AG10803 (cell line): ENCODE results near the gene FSTL1.
A peak's percentile ranks its signal among the peaks of the same experiment; 100 is the strongest.

Experiments
- DNase-seq: peaks from one replicate; pipeline ENCODE4 v3.0.0; 2010; ENCODE audit warnings: low read depth
- H3K4me3 ChIP-seq: 2 replicates; pipeline ENCODE4 v1.5.1; 2011; ENCODE audit warnings: mild to moderate bottlenecking, low read length, control low read depth
- TF ChIP-seq, protein P1 (sequence below): conservative IDR thresholded peaks from 2 replicates; pipeline ENCODE4 v1.5.1; 2011; ENCODE audit warnings: mild to moderate bottlenecking, low read length, control low read depth, inconsistent platforms

Gene FSTL1

DNA sequence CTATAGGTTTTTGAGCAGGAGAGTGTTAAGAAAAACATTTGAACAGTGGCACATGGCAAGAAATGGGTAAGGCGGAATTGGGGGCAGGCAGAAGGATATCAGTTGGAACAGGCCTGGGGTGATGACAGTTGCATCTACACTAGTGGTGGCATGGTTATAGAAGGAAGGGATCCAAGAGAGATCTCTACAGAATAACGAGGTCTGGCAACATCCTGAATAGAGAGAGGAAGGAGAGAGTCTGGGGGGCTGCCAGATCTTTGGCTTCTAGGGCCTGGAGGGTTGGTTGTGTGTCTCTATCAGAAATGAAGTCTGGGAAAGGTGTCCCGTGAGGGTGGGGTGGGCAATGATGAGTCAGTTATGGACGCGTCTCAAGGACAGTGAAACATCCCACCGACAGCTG is 26.3 kb downstream of the FSTL1 start:
- DNase-seq: no peak
- H3K4me3 ChIP-seq: no peak overlapping the region
- TF ChIP-seq, protein P1, sequence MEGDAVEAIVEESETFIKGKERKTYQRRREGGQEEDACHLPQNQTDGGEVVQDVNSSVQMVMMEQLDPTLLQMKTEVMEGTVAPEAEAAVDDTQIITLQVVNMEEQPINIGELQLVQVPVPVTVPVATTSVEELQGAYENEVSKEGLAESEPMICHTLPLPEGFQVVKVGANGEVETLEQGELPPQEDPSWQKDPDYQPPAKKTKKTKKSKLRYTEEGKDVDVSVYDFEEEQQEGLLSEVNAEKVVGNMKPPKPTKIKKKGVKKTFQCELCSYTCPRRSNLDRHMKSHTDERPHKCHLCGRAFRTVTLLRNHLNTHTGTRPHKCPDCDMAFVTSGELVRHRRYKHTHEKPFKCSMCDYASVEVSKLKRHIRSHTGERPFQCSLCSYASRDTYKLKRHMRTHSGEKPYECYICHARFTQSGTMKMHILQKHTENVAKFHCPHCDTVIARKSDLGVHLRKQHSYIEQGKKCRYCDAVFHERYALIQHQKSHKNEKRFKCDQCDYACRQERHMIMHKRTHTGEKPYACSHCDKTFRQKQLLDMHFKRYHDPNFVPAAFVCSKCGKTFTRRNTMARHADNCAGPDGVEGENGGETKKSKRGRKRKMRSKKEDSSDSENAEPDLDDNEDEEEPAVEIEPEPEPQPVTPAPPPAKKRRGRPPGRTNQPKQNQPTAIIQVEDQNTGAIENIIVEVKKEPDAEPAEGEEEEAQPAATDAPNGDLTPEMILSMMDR: no peak

DNA sequence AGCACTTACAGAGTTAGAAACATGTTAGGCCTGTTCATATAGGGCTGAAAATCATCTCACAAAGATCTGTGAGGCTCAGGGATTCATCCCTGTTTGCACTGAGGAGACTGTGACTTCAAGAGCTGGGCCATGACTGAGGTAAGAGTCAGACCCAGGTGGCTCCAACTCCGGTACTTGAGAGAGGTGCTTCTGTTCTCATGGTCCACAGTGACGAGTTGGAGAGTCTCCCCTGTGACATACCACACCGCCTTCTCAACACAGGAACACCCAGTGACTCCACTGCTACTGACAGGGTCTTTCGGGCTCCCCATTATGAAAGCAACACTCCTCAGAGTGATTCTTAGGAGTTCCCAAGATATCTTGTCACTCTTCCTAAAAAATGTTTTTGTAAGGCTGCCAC is 27.4 kb downstream of the FSTL1 start:
- H3K4me3 ChIP-seq: no peak overlapping the region
- no peak for DNase-seq
- TF ChIP-seq, protein P1: no peak

DNA sequence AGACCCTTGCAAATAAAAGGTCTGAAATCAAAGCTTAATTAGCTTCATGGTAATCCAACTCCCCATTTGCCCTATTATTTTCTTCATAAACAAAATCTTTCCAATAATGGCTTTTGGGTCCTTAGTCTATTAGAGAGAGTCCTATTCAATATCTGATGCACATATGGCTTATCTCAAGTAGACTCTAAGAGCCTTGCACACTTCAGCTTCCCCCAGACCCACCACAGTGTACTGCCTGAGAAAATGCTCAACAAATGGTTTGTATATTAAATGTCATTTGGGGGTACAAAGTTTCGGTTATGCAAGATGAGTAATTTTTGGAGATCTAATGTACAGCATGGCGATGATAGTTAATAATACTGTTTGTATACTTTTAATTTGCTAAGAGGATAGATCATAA is 28.9 kb downstream of the FSTL1 start:
- no peak for DNase-seq
- H3K4me3 ChIP-seq: no peak overlapping the region
- TF ChIP-seq, protein P1: no peak

DNA sequence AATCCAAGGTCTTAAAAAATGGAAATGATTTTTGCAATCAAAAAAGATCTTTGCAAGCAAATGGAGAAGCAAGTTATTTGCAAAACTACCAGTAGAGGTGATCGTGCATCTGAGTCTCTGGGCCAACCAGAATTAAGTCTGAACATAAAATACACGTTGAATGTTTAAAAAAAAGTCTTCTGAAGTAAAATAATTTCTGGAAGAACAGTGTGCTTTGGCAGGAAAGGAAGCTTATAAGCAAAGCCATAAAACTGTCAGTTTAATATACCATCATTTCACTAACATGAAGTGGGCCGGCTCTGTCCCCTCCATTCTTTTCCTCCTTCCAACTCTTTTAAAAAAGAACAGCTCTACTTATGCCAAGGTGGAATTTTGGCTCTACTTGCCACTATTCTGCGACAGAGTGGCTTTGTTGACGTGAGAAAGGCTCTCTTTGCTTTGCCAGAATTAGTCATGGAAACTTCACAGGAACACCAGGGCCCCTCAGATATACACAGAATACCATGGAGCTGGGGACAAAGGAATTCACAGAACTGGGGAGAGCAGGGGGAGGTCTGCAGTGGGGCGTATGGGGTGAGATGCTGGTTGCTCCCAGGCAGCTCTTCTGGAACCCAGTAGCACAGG is 29.8 kb downstream of the FSTL1 start:
- TF ChIP-seq, protein P1: peak; percentile 47
- no peak overlapping the region for H3K4me3 ChIP-seq
- DNase-seq: peak; percentile 65

DNA sequence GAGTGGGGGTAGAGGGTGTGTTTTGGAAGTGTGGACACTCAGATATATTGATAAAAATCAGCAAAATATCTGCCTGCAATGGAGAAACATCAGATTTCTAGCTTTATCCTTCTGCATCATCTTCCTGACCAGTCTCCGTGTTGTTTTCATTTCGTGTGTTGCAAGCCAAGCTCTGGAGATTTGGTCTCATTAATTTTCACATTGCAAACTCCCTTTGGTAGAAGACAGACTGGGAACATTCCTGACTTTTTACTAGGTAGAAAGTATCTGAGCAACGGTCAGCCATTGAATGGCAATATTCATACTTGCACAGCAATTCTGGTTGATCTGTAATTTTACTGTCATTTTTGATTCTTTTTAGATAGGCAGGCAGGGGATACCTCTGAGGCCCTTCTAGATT is 30.4 kb downstream of the FSTL1 start:
- no peak overlapping the region for H3K4me3 ChIP-seq
- TF ChIP-seq, protein P1: no peak
- peak; percentile 61 for DNase-seq

DNA sequence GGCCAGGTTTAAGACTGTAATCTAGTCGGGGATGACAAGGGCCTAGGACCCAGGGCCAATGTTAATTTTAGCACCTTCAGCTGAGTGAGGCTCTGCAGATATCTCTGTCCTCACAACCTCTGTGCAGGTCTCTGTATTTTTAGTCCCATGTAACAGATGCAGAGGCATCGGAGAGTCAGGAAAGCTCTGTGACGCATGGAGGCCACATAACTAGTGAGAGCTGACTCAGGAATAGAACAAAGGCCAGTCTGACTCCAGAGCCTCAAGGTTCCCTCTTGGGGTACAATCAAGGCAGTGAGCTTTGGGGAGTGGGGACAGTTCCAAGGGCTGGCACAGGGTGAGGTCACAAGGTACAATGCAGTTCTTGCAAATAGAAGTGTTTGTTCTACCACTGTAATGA is 31.0 kb downstream of the FSTL1 start:
- no peak for DNase-seq
- TF ChIP-seq, protein P1: no peak
- no peak overlapping the region for H3K4me3 ChIP-seq

DNA sequence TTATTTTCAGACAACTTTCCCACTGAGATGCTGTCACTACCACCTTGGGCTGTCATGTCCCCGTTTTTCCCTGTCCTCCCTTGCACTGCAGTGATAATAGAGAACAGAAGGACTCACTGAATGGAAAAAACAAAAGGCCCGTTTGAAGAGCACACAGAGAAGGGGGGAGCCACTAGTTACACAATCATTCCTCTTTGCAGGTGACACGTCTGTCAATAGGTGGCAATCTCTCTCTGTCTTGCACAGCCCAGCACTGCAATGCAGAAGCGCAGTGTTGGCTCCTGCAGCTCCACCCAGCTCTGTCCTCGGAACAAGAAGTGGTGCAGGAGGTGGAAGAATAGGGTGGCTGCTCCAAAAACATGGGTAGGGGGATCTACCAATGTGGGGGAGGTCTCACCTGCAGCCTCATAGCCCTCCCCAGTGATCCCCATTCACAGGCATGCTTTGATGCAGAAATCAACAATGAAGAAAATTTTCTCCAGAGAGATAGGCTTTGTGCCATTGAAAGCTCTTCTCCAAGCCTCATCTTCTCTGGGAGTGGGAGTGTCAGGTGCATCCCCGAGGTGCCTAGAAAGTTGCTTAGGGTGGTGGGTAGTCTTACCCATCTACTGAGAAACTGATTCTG is 31.8 kb downstream of the FSTL1 start:
- DNase-seq: no peak
- TF ChIP-seq, protein P1: 0 out of 2 replicates have a peak, but pooled peaks have one; percentile 27
- no peak overlapping the region for H3K4me3 ChIP-seq
